Pancreas (tissue), 10 donors: ENCODE measurements around the gene RNF167. TPM values are rescaled to one million over a fixed set of nuclear protein-coding genes. Genes with fewer than 3 reads are reported as not detected.
A peak's percentile ranks its signal among the peaks of the same experiment; 100 is the strongest.

ENCODE experiments used
- ATAC-seq, 4 donors: fragments of 200-7000 bp; cut with Tn5 transposase; one replicate each; pipeline versions ENCODE4 v1.8.0 to v1.9.1; 2020; ENCODE audit warnings: mild to moderate bottlenecking in 4 of 4, moderate library complexity in 4 of 4
- DNase-seq, 6 donors: peaks; one replicate each; pipeline ENCODE4 v3.0.0-alpha.2; 2020
- FAIRE-seq: peaks from 2 replicates; lab custom pipeline; 2012; peaks lifted over from hg19 to GRCh38; lab: Jason Lieb, UNC
- H3K27ac ChIP-seq, 4 donors: fragments of 200-600 bp; sonication (generic); 1 replicate in 3 of 4; 2 replicates in 1 of 4; pipeline versions ENCODE4 v1.5.0 to v1.8.0; 2020
- H3K27me3 ChIP-seq, 4 donors: fragments of 200-600 bp; one replicate each; pipeline ENCODE4 v1.8.0; 2021
- H3K36me3 ChIP-seq, 3 donors: fragments of 200-600 bp; sonication (generic) in 1 of 3; one replicate each; pipeline versions ENCODE4 v1.5.0 to v1.8.0; 2020 to 2021
- H3K4me1 ChIP-seq, 3 donors: fragments of 200-600 bp; one replicate each; pipeline ENCODE4 v1.8.0; 2021
- H3K4me3 ChIP-seq, 4 donors: fragments of 200-600 bp; sonication (generic) in 2 of 4; one replicate each; pipeline versions ENCODE4 v1.5.0 to v1.8.0; 2020 to 2021
- H3K9me3 ChIP-seq, 4 donors: fragments of 200-600 bp; one replicate each; pipeline ENCODE4 v1.8.0; 2021
- WGBS, 2 donors: extraction: QIAGEN DNeasy Blood & Tissue Kit; methylation state at CpG; one replicate each; pipeline ENCODE4 v1.1.7; 2013; 5-methylcytosine and 5-hydroxymethylcytosine counted together
- intact Hi-C, 3 donors: fragments of 100-400 bp; cut with DNase I; formaldehyde crosslinking; loops; one replicate each; pipeline versions ENCODE4 v1.11.1 to v1.14.2; 2022
- polyA plus RNA-seq, 2 donors: library from polyadenylated mRNA; stranded (reverse); fragments of 200-250 nt; gene quantifications; one replicate each; pipeline ENCODE4 v1.2.3, GENCODE V29; 2013
- total RNA-seq, 6 donors: library from RNA; stranded (reverse); fragmentation: NEBNext Ultra II Directional in 4 of 6; extraction: Animal tissue kit (Norgen Biotek cat#: 25700) in 4 of 6; gene quantifications; one replicate each; pipeline versions ENCODE4 v1.2.1 to v1.2.4, GENCODE V29; 2021 to 2023
- TF ChIP-seq, protein P1 (sequence below), 4 donors: fragments of 200-600 bp; sonication (generic) in 3 of 4; IDR thresholded peaks; one replicate each; pipeline versions ENCODE4 v1.5.0 to v1.8.0; 2021; ENCODE audit warnings: antibody characterized with exemption in 4 of 4
- donor health status: healthy with polysubstance abuse.
- donor health status: DM: no; HTN: no; CAD: no; lungs with moderate emphysema.
- donor health status: DM: no; HTN: no; CAD: no.
- donor health status: control.
- donor health status: control.
- donor health status: Bipolar disorder and iron deficiency.
- donor health status: DM: yes; HTN: yes; CAD: no.
- donor health status: DM: no; HTN: no; CAD: no.
- donor health status: DM: no; HTN: no; CAD: no.
- donor health status: DM: yes; HTN: yes; CAD: no.

The RNF167 gene
- total and polyA plus RNA-seq, 8 donors = 40.8 to 118 (median 53.0) TPM

DNA sequence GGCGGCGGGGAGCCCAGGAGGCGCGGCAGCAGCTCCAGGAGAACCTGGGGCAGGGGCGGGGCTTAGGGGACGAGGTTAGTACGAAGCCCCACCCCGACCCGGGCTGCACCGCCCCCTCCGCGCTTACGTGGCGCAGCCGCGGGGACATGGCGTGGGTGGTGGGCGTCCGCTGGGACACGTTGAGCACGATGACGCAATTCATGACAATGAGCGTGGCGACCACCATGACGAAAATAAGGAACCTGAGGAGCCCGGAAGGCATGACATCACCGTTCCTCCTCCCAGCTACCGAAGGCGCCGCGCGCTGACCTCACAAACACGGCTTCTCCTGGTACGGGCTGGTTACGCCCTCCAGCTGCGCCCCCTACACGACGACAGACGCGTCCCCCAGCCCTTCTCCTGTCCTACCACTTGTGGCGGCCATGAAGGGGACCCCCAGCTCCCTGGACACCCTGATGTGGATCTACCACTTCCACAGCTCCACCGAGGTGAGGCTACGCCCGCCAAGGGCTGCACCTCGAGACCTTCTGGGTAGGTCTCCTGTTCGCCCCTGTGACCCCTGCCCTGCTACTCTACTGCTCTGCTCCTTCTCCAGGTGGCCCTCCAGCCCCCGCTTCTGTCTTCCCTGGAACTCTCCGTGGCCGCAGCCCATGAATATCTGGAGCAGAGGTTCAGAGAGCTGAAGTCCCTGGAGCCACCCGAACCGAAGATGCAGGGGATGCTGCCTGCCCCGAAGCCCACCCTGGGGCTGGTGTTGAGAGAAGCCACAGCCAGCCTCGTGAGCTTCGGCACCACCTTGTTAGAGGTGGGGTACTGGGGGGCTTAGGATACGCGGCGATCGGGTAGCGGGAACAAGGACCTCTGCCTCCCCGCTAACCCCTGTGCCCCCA is 40.5 kb upstream of the RNF167 start, which contains the start of gene C17orf107:
Gene C17orf107, plus strand, starts transcription at position 196 of the 890 bp plus-strand sequence. Its CDS starts 227 bp downstream, at position 423.
- Histone ChIP-seq H3K27me3 (no peaks in the 10 kb centered on the region), H3K9me3 (no peaks in the 10 kb centered on the region), H3K4me3 (peak within 1 kb of the TSS; percentile 42 to 73 (median 66)), H3K36me3 (peaks cover 0 to 4% (median 0%) of the 10 kb centered on the region in 3 donors), H3K27ac (peak within 1 kb of the TSS in 3 of 4 donors; percentile 0 to 28 (median 7)), H3K4me1 (peaks cover 0 to 9% (median 4%) of the 10 kb centered on the region in 3 donors)
- intact Hi-C loops = loop anchor here (10.0 kb wide), 4 partner anchors 105 to 185 kb away; partner anchors contain the start of genes ARRB2 (in 1 of the 3), CXCL16 (in 1 of the 3), MED11 (in 1 of the 3) and PSMB6 (in 1 of the 3)
- FAIRE-seq (no peak), DNase-seq (peak; percentile 83 to 93 (median 90)), ATAC-seq (peak; percentile 77 to 85 (median 83))
- 6 to 8% methylated on average over 57 to 60 of the region's 60 CpGs for WGBS, 2 donors
- TF ChIP-seq, protein P1, sequence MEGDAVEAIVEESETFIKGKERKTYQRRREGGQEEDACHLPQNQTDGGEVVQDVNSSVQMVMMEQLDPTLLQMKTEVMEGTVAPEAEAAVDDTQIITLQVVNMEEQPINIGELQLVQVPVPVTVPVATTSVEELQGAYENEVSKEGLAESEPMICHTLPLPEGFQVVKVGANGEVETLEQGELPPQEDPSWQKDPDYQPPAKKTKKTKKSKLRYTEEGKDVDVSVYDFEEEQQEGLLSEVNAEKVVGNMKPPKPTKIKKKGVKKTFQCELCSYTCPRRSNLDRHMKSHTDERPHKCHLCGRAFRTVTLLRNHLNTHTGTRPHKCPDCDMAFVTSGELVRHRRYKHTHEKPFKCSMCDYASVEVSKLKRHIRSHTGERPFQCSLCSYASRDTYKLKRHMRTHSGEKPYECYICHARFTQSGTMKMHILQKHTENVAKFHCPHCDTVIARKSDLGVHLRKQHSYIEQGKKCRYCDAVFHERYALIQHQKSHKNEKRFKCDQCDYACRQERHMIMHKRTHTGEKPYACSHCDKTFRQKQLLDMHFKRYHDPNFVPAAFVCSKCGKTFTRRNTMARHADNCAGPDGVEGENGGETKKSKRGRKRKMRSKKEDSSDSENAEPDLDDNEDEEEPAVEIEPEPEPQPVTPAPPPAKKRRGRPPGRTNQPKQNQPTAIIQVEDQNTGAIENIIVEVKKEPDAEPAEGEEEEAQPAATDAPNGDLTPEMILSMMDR (IDR thresholded peaks at IDR 0.05) = no peak

DNA sequence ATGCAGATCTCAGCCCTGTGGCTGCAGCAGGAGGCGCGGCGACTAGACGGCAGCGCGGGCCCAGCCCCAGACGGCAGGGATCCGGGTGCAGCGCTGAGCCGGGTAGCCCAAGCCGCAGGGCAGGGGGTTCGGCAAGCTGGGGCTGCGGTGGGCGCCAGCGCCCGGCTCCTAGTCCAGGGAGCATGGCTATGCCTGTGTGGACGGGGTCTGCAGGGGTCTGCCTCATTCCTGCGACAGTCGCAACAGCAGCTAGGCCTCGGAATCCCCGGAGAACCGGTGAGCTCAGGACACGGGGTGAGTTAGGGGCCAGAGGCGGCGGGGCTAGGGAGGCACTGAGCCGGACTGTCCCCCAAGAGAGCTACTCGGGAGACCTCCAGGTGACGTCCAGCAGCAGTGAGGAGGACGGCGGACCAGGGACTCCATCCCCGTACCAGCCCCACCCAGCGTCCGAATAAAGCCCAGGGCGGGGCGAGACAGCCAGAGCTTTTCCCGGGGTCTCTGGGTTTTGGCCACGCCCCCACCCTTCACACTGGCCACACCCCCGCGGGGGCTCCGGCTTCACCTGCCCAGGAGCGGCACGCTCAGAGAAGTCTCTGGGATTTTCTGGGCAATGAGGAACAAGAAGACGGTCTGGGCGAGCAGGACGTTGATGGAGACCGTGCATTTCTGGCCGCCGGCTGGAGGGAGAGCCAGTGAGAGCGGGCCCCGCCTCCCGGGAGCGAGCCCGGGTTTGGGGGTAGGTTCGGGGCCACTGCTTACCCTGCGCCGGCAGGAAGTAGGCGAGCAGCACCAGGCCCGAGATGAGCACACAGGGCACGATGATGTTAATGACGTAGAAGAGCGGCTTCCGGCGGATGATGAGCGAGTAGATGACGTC is 39.6 kb upstream of the RNF167 start:
- peak in 1 of 4 donors; percentile 1 for ATAC-seq
- Histone ChIP-seq H3K27ac (peak overlapping the region in 1 of 4 donors; percentile 74), H3K4me1 (peaks cover 0 to 9% (median 4%) of the 10 kb centered on the region in 3 donors), H3K4me3 (peak overlapping the region; percentile 42 to 73 (median 66)), H3K36me3 (no peaks in the 10 kb centered on the region), H3K27me3 (no peaks in the 10 kb centered on the region), H3K9me3 (no peaks in the 10 kb centered on the region)
- intact Hi-C loops = loop anchor here in 1 of 3 donors (10.0 kb wide), 1 partner anchor 164 kb away; no protein-coding TSS in a partner anchor
- TF ChIP-seq, protein P1 (IDR thresholded peaks at IDR 0.05) = no peak
- DNase-seq = peak in 3 of 6 donors; percentile 39 to 81 (median 66)
- FAIRE-seq = no peak
- WGBS, 2 donors = 47 to 49% methylated on average over 65 of the region's 65 CpGs

DNA sequence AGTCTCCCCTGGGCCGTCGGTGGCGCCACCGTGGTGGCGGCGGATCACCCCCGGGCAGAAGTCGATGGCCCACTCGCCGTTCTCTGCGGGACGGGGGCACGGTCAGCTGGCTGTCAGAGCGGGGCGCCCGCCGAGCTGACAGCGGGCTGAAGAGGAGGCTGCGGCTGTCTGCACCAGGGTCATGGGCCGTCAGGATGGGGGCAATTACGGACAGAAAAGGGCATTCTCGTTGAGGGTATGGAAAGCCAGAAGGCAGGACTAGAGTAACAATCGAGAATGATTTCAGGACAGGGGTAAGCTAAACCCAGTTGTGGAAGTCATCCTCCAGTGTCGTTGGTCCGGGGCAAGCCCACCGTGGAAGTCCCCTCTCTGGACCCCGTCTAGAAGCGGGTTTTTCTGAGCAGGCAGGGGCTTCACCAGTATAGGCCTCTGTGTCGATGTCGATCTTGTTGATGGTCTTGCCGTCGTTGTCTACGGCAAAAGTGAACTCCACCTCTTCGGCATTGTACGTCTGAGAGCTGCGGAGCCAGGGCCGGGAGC is 38.9 kb upstream of the RNF167 start:
- 73 to 77% methylated on average over 37 of the region's 37 CpGs for WGBS, 2 donors
- TF ChIP-seq, protein P1 (IDR thresholded peaks at IDR 0.05) = no peak
- Histone ChIP-seq H3K4me1 (peaks cover 0 to 9% (median 4%) of the 10 kb centered on the region in 3 donors), H3K9me3 (no peaks in the 10 kb centered on the region), H3K27ac (peak overlapping the region in 1 of 4 donors; percentile 74), H3K36me3 (no peaks in the 10 kb centered on the region), H3K4me3 (no peak overlapping the region), H3K27me3 (no peaks in the 10 kb centered on the region)
- peak in 1 of 6 donors; percentile 32 for DNase-seq
- FAIRE-seq = no peak
- intact Hi-C loops = loop anchor here in 1 of 3 donors (10.0 kb wide), 1 partner anchor 164 kb away; no protein-coding TSS in a partner anchor
- ATAC-seq = no peak

DNA sequence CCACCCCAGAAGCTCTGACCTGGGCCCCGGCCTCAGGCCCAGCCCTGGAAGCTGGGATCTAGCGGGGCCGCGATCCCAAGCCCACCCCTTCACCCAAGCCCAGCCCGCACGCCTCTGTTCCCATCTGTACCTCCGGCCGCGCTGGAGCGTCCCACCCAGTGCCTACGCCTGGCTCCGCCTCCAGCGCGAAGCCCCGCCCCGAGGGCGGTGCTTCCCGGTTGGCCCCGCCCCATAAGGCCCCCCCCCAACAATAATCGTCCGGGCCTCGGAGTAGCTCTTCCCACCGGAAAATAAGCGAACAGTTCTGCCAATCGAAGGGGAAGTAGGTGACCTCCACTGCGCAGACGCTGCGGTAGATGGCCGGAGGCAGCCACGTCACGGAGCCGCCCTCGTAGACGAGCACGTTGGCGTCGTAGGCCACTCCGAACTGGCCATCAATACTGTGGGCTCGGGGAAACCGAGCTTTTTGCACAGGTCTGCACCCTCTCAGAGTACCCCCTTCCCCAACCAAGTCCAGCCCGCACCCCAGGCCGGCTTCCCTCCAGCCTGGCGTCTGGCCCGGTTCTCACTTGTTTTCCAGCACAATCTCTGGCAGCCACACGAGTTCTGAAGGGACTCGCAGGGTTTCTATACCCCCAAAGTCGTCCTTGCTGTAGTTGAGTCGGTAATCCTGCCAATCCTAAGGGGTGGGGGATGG is 38.3 kb upstream of the RNF167 start:
- Histone ChIP-seq H3K4me1 (peaks cover 0 to 9% (median 4%) of the 10 kb centered on the region in 3 donors), H3K36me3 (no peaks in the 10 kb centered on the region), H3K27me3 (no peaks in the 10 kb centered on the region), H3K9me3 (no peaks in the 10 kb centered on the region), H3K27ac (peak overlapping the region in 2 of 4 donors; percentile 28 to 74), H3K4me3 (no peak overlapping the region)
- DNase-seq (peak in 4 of 6 donors; percentile 29 to 73 (median 60)), ATAC-seq (peak in 1 of 4 donors; percentile 28), FAIRE-seq (no peak)
- TF ChIP-seq, protein P1 (IDR thresholded peaks at IDR 0.05) = no peak
- WGBS, 2 donors = 56 to 62% methylated on average over 48 of the region's 48 CpGs
- intact Hi-C loops = loop anchor here in 1 of 3 donors (10.0 kb wide), 1 partner anchor 163 kb away; no protein-coding TSS in a partner anchor
